GM23248 (cell line): ENCODE results near the gene EFCAB11. TPM values are rescaled to one million over a fixed set of nuclear protein-coding genes. Genes with fewer than 3 reads are reported as not detected.

Experiments
- DNase-seq: peaks from one replicate; pipeline ENCODE4 v3.0.0-alpha.2; 2015
- H2AFZ ChIP-seq: fragments of 200-600 bp; sonication (generic); 2 replicates; pipeline ENCODE4 v1.6.1; 2016; ENCODE audit warnings: antibody characterized with exemption
- H3F3A ChIP-seq: fragments of 200-600 bp; sonication (generic); 2 replicates; pipeline ENCODE4 v1.6.1; 2016; ENCODE audit warnings: mild to moderate bottlenecking, antibody characterized with exemption, mixed run types; ENCODE audit not compliant: insufficient read depth
- H3K27ac ChIP-seq: fragments of 200-600 bp; sonication (generic); 2 replicates; pipeline ENCODE4 v1.5.1; 2016; ENCODE audit warnings: mild to moderate bottlenecking
- H3K27me3 ChIP-seq: fragments of 200-600 bp; sonication (generic); replicated peaks from 2 replicates; pipeline ENCODE4 v1.6.1; 2016; ENCODE audit warnings: mild to moderate bottlenecking; ENCODE audit not compliant: insufficient read depth
- H3K36me3 ChIP-seq: fragments of 200-600 bp; sonication (generic); 2 replicates; pipeline ENCODE4 v1.6.1; 2016; ENCODE audit warnings: low read depth, mild to moderate bottlenecking
- H3K4me1 ChIP-seq: fragments of 200-600 bp; sonication (generic); 2 replicates; pipeline ENCODE4 v1.6.1; 2016; ENCODE audit warnings: mild to moderate bottlenecking; ENCODE audit not compliant: insufficient read depth
- H3K4me2 ChIP-seq: fragments of 200-600 bp; sonication (generic); one replicate; pipeline ENCODE4 v1.6.1; 2016; ENCODE audit warnings: mild to moderate bottlenecking; ENCODE audit not compliant: unreplicated experiment
- H3K4me3 ChIP-seq: fragments of 200-600 bp; sonication (generic); 2 replicates; pipeline ENCODE4 v1.5.1; 2016; ENCODE audit warnings: mild to moderate bottlenecking
- H3K79me2 ChIP-seq: fragments of 200-600 bp; sonication (generic); 2 replicates; pipeline ENCODE4 v1.6.1; 2016; ENCODE audit warnings: mild to moderate bottlenecking; ENCODE audit not compliant: insufficient read depth
- H3K9ac ChIP-seq: fragments of 200-600 bp; sonication (generic); 2 replicates; pipeline ENCODE4 v1.6.1; 2016; ENCODE audit warnings: mild to moderate bottlenecking
- H3K9me2 ChIP-seq: fragments of 200-600 bp; sonication (generic); 2 replicates; pipeline ENCODE4 v1.6.1; 2016; ENCODE audit warnings: mixed run types, mild to moderate bottlenecking, moderate library complexity; ENCODE audit not compliant: insufficient read depth
- H3K9me3 ChIP-seq: fragments of 200-600 bp; sonication (generic); one replicate; pipeline ENCODE4 v1.6.1; 2017; ENCODE audit warnings: low read depth
- H4K20me1 ChIP-seq: fragments of 200-600 bp; sonication (generic); 2 replicates; pipeline ENCODE4 v1.6.0; 2016; ENCODE audit not compliant: insufficient read depth
- EZH2 ChIP-seq: fragments of 200-600 bp; sonication (generic); IDR thresholded peaks from 2 replicates; pipeline ENCODE4 v1.6.1; 2018; ENCODE audit warnings: antibody characterized with exemption, mild to moderate bottlenecking; ENCODE audit not compliant: insufficient read depth, poor library complexity, severe bottlenecking
- EZH2phosphoT487 ChIP-seq: fragments of 200-600 bp; sonication (generic); IDR thresholded peaks from 2 replicates; pipeline ENCODE4 v1.6.1; 2018; ENCODE audit warnings: antibody characterized with exemption, moderate library complexity, mild to moderate bottlenecking, low read depth; ENCODE audit not compliant: insufficient read depth
- WGBS, 2 experiments: methylation state at CpG; one replicate each; pipeline ENCODE4 v1.1.6; 2015 to 2017; ENCODE audit warnings: low lambda C conversion rate in 2 of 2, low coverage in 1 of 2; ENCODE audit errors: missing lambda C conversion rate in 2 of 2; 5-methylcytosine and 5-hydroxymethylcytosine counted together
- in situ Hi-C: fragments of 300-500 bp; cut with MboI; formaldehyde crosslinking; loops from 2 replicates; pipeline ENCODE4 v1.15.0; 2020
- polyA plus RNA-seq: library from polyadenylated mRNA; unstranded; fragments of >200 nt; fragmentation: Nextera tagmentation; extraction: Ambion mirVana; gene quantifications from 2 replicates; pipeline ENCODE4 v1.2.1, GENCODE V29; 2016
- total RNA-seq: library from RNA; depleted of rRNA; stranded (reverse); fragments of >200 nt; shearing (Covaris generic); gene quantifications from 2 replicates; pipeline ENCODE4 v1.2.3, GENCODE V29; 2014

Gene EFCAB11
- total and polyA plus RNA-seq, 2 experiments from 2014 or later: 7.9 to 16.4 TPM

GRCh38 chr14:89767131-89767530 is 187.4 kb downstream of the EFCAB11 start:
- in situ Hi-C loops: loop anchor here (10.0 kb wide), 1 partner anchor 732 kb away; no protein-coding TSS in a partner anchor
- H3K4me3 ChIP-seq: no peak overlapping the region
- H3K4me1 ChIP-seq: no peaks in the 10 kb centered on the region
- 79 to 84% methylated on average over 3 of the region's 3 CpGs for WGBS, 2 experiments
- no peaks in the 10 kb centered on the region for H3K9me2 ChIP-seq
- H3K27me3 ChIP-seq: no peaks in the 10 kb centered on the region
- no peaks in the 10 kb centered on the region for H3K36me3 ChIP-seq
- no peaks in the 10 kb centered on the region for H3K79me2 ChIP-seq
- H3F3A ChIP-seq: no peaks in the 10 kb centered on the region
- no peak for TF ChIP-seq EZH2
- no peak for TF ChIP-seq EZH2phosphoT487
- H3K4me2 ChIP-seq: no peak overlapping the region
- no peak overlapping the region for H2AFZ ChIP-seq
- H4K20me1 ChIP-seq: no peaks in the 10 kb centered on the region
- no peak overlapping the region for H3K9ac ChIP-seq
- no peak overlapping the region for H3K27ac ChIP-seq
- DNase-seq: no peak
- no peaks in the 10 kb centered on the region for H3K9me3 ChIP-seq

DNA sequence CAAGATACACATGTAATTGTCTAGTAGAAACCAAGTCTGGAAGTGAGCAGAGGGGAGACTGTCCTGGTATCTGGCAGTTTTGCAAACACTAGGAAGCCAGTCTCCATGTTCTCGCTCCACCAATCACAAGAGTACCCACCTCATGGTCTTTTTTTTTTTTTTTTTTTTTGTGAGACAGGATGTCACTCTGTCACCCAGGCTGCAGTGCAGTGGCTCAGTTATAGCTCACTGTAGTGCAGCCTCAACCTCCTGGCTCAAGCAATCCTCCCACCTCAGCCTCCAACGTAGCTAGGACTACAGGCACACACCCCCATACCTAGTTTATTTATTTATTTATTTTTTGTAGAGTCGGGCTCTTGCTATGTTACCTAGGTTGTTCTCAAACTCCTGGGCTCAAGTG is 189.2 kb downstream of the EFCAB11 start:
- no peak for DNase-seq
- 96 to 98% methylated on average over 3 of the region's 3 CpGs for WGBS, 2 experiments
- Histone ChIP-seq H4K20me1 (no peaks in the 10 kb centered on the region), H3K4me1 (no peaks in the 10 kb centered on the region), H3K27ac (no peak overlapping the region), H3K9me2 (no peaks in the 10 kb centered on the region), H3K36me3 (no peaks in the 10 kb centered on the region), H2AFZ (no peak overlapping the region), H3F3A (no peaks in the 10 kb centered on the region), H3K79me2 (no peaks in the 10 kb centered on the region), H3K4me3 (no peak overlapping the region), H3K27me3 (no peaks in the 10 kb centered on the region), H3K9ac (no peak overlapping the region), H3K9me3 (no peaks in the 10 kb centered on the region), H3K4me2 (no peak overlapping the region)
- TF ChIP-seq EZH2 (no peak), EZH2phosphoT487 (no peak)
- in situ Hi-C loops: loop anchor here (10.0 kb wide), 1 partner anchor 731 kb away; no protein-coding TSS in a partner anchor

- Histone ChIP-seq H3K9me3 (no peaks in the 10 kb centered on the region), H3K4me2 (no peak overlapping the region), H3K79me2 (no peaks in the 10 kb centered on the region), H2AFZ (no peak overlapping the region), H3K9me2 (no peaks in the 10 kb centered on the region), H3K4me1 (no peaks in the 10 kb centered on the region), H3K27ac (no peak overlapping the region), H3K36me3 (no peaks in the 10 kb centered on the region), H3K4me3 (no peak overlapping the region), H3F3A (no peaks in the 10 kb centered on the region), H3K9ac (no peak overlapping the region), H3K27me3 (no peaks in the 10 kb centered on the region), H4K20me1 (no peaks in the 10 kb centered on the region)
- in situ Hi-C loops: loop anchor here (10.0 kb wide), 1 partner anchor 725 kb away; no protein-coding TSS in a partner anchor
- WGBS, 2 experiments: 59 to 65% methylated on average over 7 of the region's 7 CpGs
- no peak for DNase-seq
- TF ChIP-seq EZH2 (no peak), EZH2phosphoT487 (no peak)
Measured at GRCh38 chr14:89760086-89760485, 194.4 kb downstream of the EFCAB11 start.

GRCh38 chr14:89757313-89757939 is 197.1 kb downstream of the EFCAB11 start:
- Histone ChIP-seq H2AFZ (no peak overlapping the region), H3K27ac (no peak overlapping the region), H3K9me2 (no peaks in the 10 kb centered on the region), H3F3A (no peaks in the 10 kb centered on the region), H3K4me2 (no peak overlapping the region), H3K4me3 (no peak overlapping the region), H3K9ac (no peak overlapping the region), H4K20me1 (no peaks in the 10 kb centered on the region), H3K79me2 (no peaks in the 10 kb centered on the region), H3K27me3 (no peaks in the 10 kb centered on the region), H3K4me1 (no peaks in the 10 kb centered on the region), H3K36me3 (no peaks in the 10 kb centered on the region), H3K9me3 (no peaks in the 10 kb centered on the region)
- in situ Hi-C loops: loop anchor here (10.0 kb wide), 1 partner anchor 333 kb away; no protein-coding TSS in a partner anchor
- no peak for TF ChIP-seq EZH2phosphoT487
- no peak for TF ChIP-seq EZH2
- 71 to 73% methylated on average over 5 of the region's 5 CpGs for WGBS, 2 experiments
- no peak for DNase-seq
